Activated naive CD4-positive, alpha-beta T cell treated with anti-CD3 and anti-CD28 coated beads for 36 hours (primary cell): ENCODE data around the gene ACTR3. TPM values are rescaled to one million over a fixed set of nuclear protein-coding genes. Genes with fewer than 3 reads are reported as not detected.
A peak's percentile ranks its signal among the peaks of the same experiment; 100 is the strongest.
"Not testable (repeated sequence)": the region's sequence is repeated elsewhere in the genome, so short reads cannot be mapped to it uniquely, and the experiment has no call there.

Experiments
- CTCF ChIA-PET: fragments of 350-600 bp; sonication (Branson Sonifier 250); formaldehyde crosslinking; loops from one replicate; lab custom pipeline; 2021; ENCODE audit warnings: antibody characterized with exemption; lab: Charles Lee
- DNase-seq: peaks from one replicate; pipeline ENCODE4 v3.0.0-alpha.2; 2020
- H3K27ac Mint-ChIP-seq: one replicate; pipeline ENCODE4 v1.8.0; 2021; ENCODE audit warnings: mild to moderate bottlenecking, mixed read lengths
- H3K27me3 Mint-ChIP-seq: one replicate; pipeline ENCODE4 v1.8.0; 2021; ENCODE audit warnings: low read depth, mixed read lengths
- H3K36me3 Mint-ChIP-seq: one replicate; pipeline ENCODE4 v1.8.0; 2021; ENCODE audit warnings: low read depth, mixed read lengths
- H3K4me1 Mint-ChIP-seq: one replicate; pipeline ENCODE4 v1.8.0; 2021; ENCODE audit warnings: low read depth, mixed read lengths
- H3K4me3 Mint-ChIP-seq: one replicate; pipeline ENCODE4 v1.8.0; 2021; ENCODE audit warnings: mild to moderate bottlenecking, moderate library complexity, mixed read lengths
- H3K9me3 Mint-ChIP-seq: one replicate; pipeline ENCODE4 v1.8.0; 2021; ENCODE audit warnings: mixed read lengths
- intact Hi-C: fragments of 100-400 bp; cut with micrococcal nuclease; formaldehyde crosslinking; loops from one replicate; pipeline ENCODE4 v1.15.1; 2023
- total RNA-seq, 2 experiments: library from RNA; stranded (reverse); gene quantifications; one replicate each; pipeline ENCODE4 v1.2.3, GENCODE V29; 2021

Gene ACTR3
- total RNA-seq, result 100 to 1,000 TPM; 516 to 536 TPM

DNA sequence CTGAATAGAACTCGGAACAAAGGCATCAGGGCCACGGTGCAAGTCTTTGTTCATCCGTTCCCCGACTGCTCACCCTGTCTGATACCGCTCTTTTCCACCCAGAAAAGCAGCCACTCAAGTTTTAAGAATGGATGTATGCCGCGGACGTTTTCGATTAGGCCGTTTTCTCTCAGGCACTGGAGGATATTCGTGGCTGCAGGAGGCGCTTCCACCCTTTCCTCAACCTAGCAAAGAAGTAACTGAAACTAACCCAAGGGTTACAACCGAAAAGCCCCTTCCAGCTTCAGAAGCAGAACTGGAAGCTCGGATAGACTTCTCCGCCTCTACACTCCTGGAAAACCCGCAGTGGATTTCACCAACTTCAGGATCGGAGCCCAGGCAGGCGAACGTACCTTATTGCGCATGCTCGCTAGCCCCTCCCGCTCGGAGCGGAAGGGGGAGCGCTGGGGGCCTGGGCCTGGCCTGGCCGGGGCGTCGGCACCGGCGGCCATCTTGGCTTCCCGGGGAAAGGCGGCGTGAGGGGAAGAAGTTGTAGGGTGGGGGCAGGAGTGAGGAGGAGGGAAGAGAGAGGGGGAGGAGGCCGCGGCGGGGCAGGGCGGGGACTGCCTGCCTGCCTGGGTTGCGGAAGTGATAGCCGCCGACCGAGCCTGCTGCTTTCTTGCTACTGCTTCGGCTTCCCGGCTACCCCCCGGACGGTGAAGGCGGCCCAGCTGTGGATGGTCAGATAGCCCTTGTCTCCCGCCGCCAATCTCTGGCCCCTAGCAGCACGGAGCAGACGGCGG, at the start of gene ACTR3:
TSS of gene ACTR3 (plus strand) at position 619 of the 782 bp plus-strand sequence. CDS start 191 bp downstream, outside the sequence.
- peak; percentile 99 for DNase-seq
- no peaks in the 10 kb centered on the region for H3K27me3 Mint-ChIP-seq
- CTCF ChIA-PET, result interaction anchor here (0.6 to 2.2 kb wide), 5 partner anchors 11 to 156 kb away, joined by 3 to 7 read pairs (median 4); no protein-coding TSS in a partner anchor
- H3K4me1 Mint-ChIP-seq, result peaks cover 64% of the 10 kb centered on the region
- H3K36me3 Mint-ChIP-seq, result peaks cover 64% of the 10 kb centered on the region
- intact Hi-C loops, result loop anchor here (1.0 to 10.0 kb wide), 6 partner anchors 13 to 285 kb away; partner anchors contain the start of gene SLC35F5
- no peaks in the 10 kb centered on the region for H3K9me3 Mint-ChIP-seq
- H3K4me3 Mint-ChIP-seq, result peak within 1 kb of the TSS; percentile 95
- peak within 1 kb of the TSS; percentile 98 for H3K27ac Mint-ChIP-seq

DNA sequence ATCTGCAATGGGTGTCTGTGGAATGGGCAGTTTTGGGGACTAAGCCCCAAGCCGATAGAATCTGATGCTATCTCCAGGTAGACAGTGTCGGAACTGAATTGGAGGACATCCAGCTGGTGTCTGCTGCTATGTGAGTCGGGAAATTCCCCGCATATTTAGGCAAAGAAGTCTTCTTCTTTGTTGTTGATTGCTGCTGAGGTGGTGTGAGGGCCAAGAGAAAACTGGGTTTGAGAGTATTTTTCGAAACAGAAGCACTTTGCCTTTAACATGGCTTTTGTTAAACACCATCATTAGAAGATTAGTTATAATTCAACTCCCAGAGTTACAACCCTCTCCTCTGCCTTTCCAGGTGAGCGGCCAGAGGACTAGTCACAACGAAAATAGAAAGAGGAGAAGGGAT, 49.4 kb upstream of the ACTR3 start:
- no peak overlapping the region for H3K27ac Mint-ChIP-seq
- no peaks in the 10 kb centered on the region for H3K27me3 Mint-ChIP-seq
- peaks cover 4% of the 10 kb centered on the region for H3K4me1 Mint-ChIP-seq
- peaks cover 2% of the 10 kb centered on the region for H3K9me3 Mint-ChIP-seq
- no peak overlapping the region for H3K4me3 Mint-ChIP-seq
- H3K36me3 Mint-ChIP-seq, result peaks cover 8% of the 10 kb centered on the region
- intact Hi-C loops, result no loop called here
- no peak for DNase-seq
- CTCF ChIA-PET, result no interaction called here

DNA sequence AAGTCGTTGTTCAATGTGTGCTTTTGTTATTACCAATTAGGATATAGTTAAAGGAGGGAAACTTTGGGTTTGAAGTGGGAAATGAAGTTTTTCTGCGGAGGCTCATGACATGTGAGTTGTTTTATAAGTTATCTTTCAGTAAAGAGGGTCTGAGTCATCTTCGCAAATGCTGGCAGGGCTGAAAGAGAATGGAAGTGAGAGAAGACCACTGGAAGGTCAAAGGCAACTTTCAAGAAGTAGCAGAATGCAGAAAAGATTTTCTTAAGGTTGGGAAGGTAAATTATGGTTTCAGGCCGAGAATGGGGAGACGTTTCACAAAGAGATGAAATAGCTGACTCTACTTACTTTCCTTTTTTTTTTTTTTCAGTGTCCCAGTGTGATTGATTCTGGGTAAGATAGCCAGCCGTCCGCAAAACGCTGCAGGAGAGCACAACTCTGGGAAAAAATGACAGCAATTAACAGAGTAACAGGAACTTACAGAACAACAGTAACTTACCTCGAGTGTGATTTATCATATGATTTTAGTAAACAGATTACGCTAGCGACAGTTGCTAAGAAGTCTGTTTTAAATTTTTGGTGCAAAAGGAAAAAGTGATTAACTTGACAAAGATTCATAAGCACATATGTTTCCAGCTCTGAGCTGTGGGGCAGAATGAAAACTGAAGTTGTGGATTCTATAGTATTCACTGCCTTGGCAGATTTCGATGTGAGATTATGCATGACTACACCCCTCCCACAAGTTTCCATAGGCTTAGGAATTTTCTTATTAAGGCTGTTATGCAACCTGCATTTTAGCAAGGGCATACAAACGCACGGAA, 46.8 kb upstream of the ACTR3 start:
- Mint-ChIP-seq H3K9me3 (peaks cover 6% of the 10 kb centered on the region), H3K4me3 (no peak overlapping the region), H3K4me1 (peaks cover 9% of the 10 kb centered on the region), H3K27me3 (no peaks in the 10 kb centered on the region), H3K36me3 (peaks cover 26% of the 10 kb centered on the region), H3K27ac (no peak overlapping the region)
- DNase-seq, result no peak
- CTCF ChIA-PET, result no interaction called here
- intact Hi-C loops, result no loop called here

GRCh38 chr2:113843737-113844050, 46.2 kb upstream of the ACTR3 start:
- intact Hi-C loops, H3K9me3 Mint-ChIP-seq, CTCF ChIA-PET, DNase-seq, H3K27ac Mint-ChIP-seq, H3K27me3 Mint-ChIP-seq, H3K4me3 Mint-ChIP-seq: not testable (repeated sequence)
- Mint-ChIP-seq H3K36me3 (peaks cover 26% of the 10 kb centered on the region), H3K4me1 (peaks cover 11% of the 10 kb centered on the region)

GRCh38 chr2:113845261-113845660, 44.6 kb upstream of the ACTR3 start:
- Mint-ChIP-seq H3K36me3 (peaks cover 26% of the 10 kb centered on the region), H3K27ac (no peak overlapping the region), H3K4me3 (no peak overlapping the region), H3K9me3 (peaks cover 6% of the 10 kb centered on the region), H3K4me1 (peaks cover 20% of the 10 kb centered on the region), H3K27me3 (no peaks in the 10 kb centered on the region)
- intact Hi-C loops, result loop anchor here (5.0 kb wide), 1 partner anchor 243 kb away; no protein-coding TSS in a partner anchor
- no peak for DNase-seq
- CTCF ChIA-PET, result interaction anchor here (0.8 kb wide), 1 partner anchor 160 kb away, joined by 6 read pairs; no protein-coding TSS in a partner anchor

GRCh38 chr2:113845796-113846195, 44.1 kb upstream of the ACTR3 start:
- H3K27ac Mint-ChIP-seq, H3K9me3 Mint-ChIP-seq, DNase-seq, H3K4me3 Mint-ChIP-seq, H3K27me3 Mint-ChIP-seq: not testable (repeated sequence)
- intact Hi-C loops, result loop anchor here (5.0 kb wide), 1 partner anchor 243 kb away; no protein-coding TSS in a partner anchor
- Mint-ChIP-seq H3K36me3 (peaks cover 26% of the 10 kb centered on the region), H3K4me1 (peaks cover 25% of the 10 kb centered on the region)
- CTCF ChIA-PET, result interaction anchor here (0.6 to 0.8 kb wide), 2 partner anchors 8 to 159 kb away, joined by 3 to 6 read pairs; no protein-coding TSS in a partner anchor

DNA sequence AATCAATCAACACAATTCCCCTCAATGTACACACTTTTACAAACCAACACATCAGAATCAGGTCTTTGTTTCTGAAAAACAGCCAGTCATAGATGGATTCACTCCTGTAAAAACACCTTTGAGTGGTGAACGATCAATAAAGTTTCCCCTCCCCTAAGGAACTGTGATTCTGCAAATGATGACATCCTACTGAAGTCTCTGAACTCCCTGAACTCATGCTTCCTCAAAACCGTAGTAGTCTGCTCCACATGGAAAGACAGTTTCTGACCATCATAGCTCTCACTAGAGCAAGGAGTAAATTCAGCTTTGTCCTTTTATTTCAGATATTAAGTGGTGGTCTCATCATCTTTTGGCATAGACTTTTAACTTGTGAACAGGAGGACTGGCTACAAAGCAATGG, 43.5 kb upstream of the ACTR3 start:
- no peak for DNase-seq
- Mint-ChIP-seq H3K27ac (no peak overlapping the region), H3K4me3 (no peak overlapping the region), H3K4me1 (peaks cover 26% of the 10 kb centered on the region), H3K36me3 (peaks cover 26% of the 10 kb centered on the region), H3K27me3 (no peaks in the 10 kb centered on the region), H3K9me3 (peaks cover 6% of the 10 kb centered on the region)
- intact Hi-C loops, result loop anchor here (5.0 kb wide), 1 partner anchor 244 kb away; no protein-coding TSS in a partner anchor
- CTCF ChIA-PET, result interaction anchor here (0.6 kb wide), 1 partner anchor 8 kb away, joined by 3 read pairs; no protein-coding TSS in a partner anchor

- Mint-ChIP-seq H3K27me3 (no peaks in the 10 kb centered on the region), H3K4me1 (peaks cover 26% of the 10 kb centered on the region), H3K36me3 (peaks cover 26% of the 10 kb centered on the region), H3K9me3 (peaks cover 6% of the 10 kb centered on the region), H3K4me3 (no peak overlapping the region), H3K27ac (no peak overlapping the region)
- intact Hi-C loops, result loop anchor here (5.0 kb wide), 1 partner anchor 245 kb away; no protein-coding TSS in a partner anchor
- CTCF ChIA-PET, result interaction anchor here (0.7 kb wide), 1 partner anchor 132 kb away, joined by 5 read pairs; no protein-coding TSS in a partner anchor
- no peak for DNase-seq
Observed at GRCh38 chr2:113847144-113847543, 42.7 kb upstream of the ACTR3 start.

- Mint-ChIP-seq H3K27ac (peak overlapping the region; percentile 88), H3K4me1 (peaks cover 22% of the 10 kb centered on the region), H3K27me3 (no peaks in the 10 kb centered on the region), H3K4me3 (no peak overlapping the region), H3K9me3 (peaks cover 6% of the 10 kb centered on the region), H3K36me3 (peaks cover 22% of the 10 kb centered on the region)
- CTCF ChIA-PET, result interaction anchor here (0.6 to 1.2 kb wide), 4 partner anchors 15 to 58 kb away, joined by 3 to 5 read pairs (median 3); no protein-coding TSS in a partner anchor
- DNase-seq, result peak; percentile 73
- intact Hi-C loops, result loop anchor here (1.0 to 5.0 kb wide), 6 partner anchors 27 to 247 kb away; partner anchors contain the start of gene SLC35F5
Observed at GRCh38 chr2:113848758-113849415, 41.0 kb upstream of the ACTR3 start.

DNA sequence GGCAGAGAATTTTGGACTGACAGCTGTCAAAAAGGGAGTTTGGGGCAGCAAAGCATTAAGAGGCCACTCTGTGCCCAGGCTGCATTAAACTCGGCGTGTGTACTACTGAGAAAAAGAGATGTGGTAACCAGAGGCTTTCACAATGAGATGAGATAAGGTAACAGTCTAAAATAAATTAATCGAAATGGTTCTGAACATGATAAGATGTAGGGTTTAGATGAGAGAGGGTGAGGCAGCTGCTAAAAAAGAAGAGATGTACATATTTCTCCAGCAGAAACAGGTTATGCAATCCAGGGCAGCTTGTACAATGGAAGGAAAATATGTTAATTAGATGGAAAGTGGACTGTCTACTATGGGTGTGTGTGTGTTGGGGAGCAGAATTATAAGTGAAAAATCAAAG, 39.2 kb upstream of the ACTR3 start:
- peaks cover 3% of the 10 kb centered on the region for H3K9me3 Mint-ChIP-seq
- H3K36me3 Mint-ChIP-seq, result peaks cover 16% of the 10 kb centered on the region
- CTCF ChIA-PET, result interaction anchor here (0.6 to 0.7 kb wide), 2 partner anchors 27 to 133 kb away, joined by 3 to 4 read pairs; no protein-coding TSS in a partner anchor
- intact Hi-C loops, result no loop called here
- H3K27me3 Mint-ChIP-seq, result no peaks in the 10 kb centered on the region
- no peak overlapping the region for H3K27ac Mint-ChIP-seq
- DNase-seq, result no peak
- peaks cover 22% of the 10 kb centered on the region for H3K4me1 Mint-ChIP-seq
- H3K4me3 Mint-ChIP-seq, result no peak overlapping the region

GRCh38 chr2:113851640-113852039, 38.2 kb upstream of the ACTR3 start:
- H3K4me3 Mint-ChIP-seq, result no peak overlapping the region
- CTCF ChIA-PET, result interaction anchor here (0.6 to 1.0 kb wide), 3 partner anchors 56 to 591 kb away, joined by 3 read pairs; no protein-coding TSS in a partner anchor
- H3K4me1 Mint-ChIP-seq, result peaks cover 17% of the 10 kb centered on the region
- no peak for DNase-seq
- H3K36me3 Mint-ChIP-seq, result peaks cover 7% of the 10 kb centered on the region
- H3K9me3 Mint-ChIP-seq, result no peaks in the 10 kb centered on the region
- intact Hi-C loops, result no loop called here
- no peak overlapping the region for H3K27ac Mint-ChIP-seq
- no peaks in the 10 kb centered on the region for H3K27me3 Mint-ChIP-seq
